Cerebellar cortex (tissue), 1 donor: ENCODE results near the gene INPP4A.

Experiments
- DNase-seq: peaks from one replicate; pipeline ENCODE4 v3.0.0-alpha.2; 2015; ENCODE audit warnings: low spot score

The INPP4A gene

GRCh38 chr2:98514879-98515249, 70.2 kb downstream of the INPP4A start:
- DNase-seq: no peak

GRCh38 chr2:98515250-98515991, 70.8 kb downstream of the INPP4A start:
- no peak for DNase-seq

GRCh38 chr2:98516571-98516970, 71.9 kb downstream of the INPP4A start:
- no peak for DNase-seq

- no peak for DNase-seq
These were observed 73.0 kb downstream of the INPP4A start for GRCh38 chr2:98517636-98518035.

GRCh38 chr2:98518101-98518500, 73.4 kb downstream of the INPP4A start:
- DNase-seq: no peak

- DNase-seq: peak; percentile 41
These were observed 74.5 kb downstream of the INPP4A start for GRCh38 chr2:98519156-98519555.

GRCh38 chr2:98519851-98520250, 75.2 kb downstream of the INPP4A start:
- peak; percentile 40 for DNase-seq

- no peak for DNase-seq
These were observed 76.1 kb downstream of the INPP4A start for GRCh38 chr2:98520806-98521205.

GRCh38 chr2:98521266-98521665, 76.6 kb downstream of the INPP4A start:
- DNase-seq: peak; percentile 77

GRCh38 chr2:98522854-98523253, 78.2 kb downstream of the INPP4A start:
- no peak for DNase-seq

- DNase-seq: peak; percentile 70
These were observed 79.5 kb downstream of the INPP4A start for GRCh38 chr2:98524168-98524567.

GRCh38 chr2:98528349-98528748, 83.7 kb downstream of the INPP4A start:
- DNase-seq: no peak

GRCh38 chr2:98530114-98530513, 85.5 kb downstream of the INPP4A start:
- DNase-seq: no peak

- DNase-seq: peak; percentile 93
These were observed 88.1 kb downstream of the INPP4A start for GRCh38 chr2:98532756-98533155.

GRCh38 chr2:98533547-98533946, 88.9 kb downstream of the INPP4A start:
- no peak for DNase-seq

GRCh38 chr2:98534761-98535160, 90.1 kb downstream of the INPP4A start:
- DNase-seq: no peak

GRCh38 chr2:98535971-98536677, 91.5 kb downstream of the INPP4A start:
- no peak for DNase-seq

GRCh38 chr2:98537390-98538126, 92.9 kb downstream of the INPP4A start:
- no peak for DNase-seq

GRCh38 chr2:98538280-98539041, 93.8 kb downstream of the INPP4A start:
- DNase-seq: no peak

GRCh38 chr2:98539056-98539735, 94.5 kb downstream of the INPP4A start:
- peak; percentile 92 for DNase-seq

- no peak for DNase-seq
These were observed 95.9 kb downstream of the INPP4A start for GRCh38 chr2:98540536-98540935.

- no peak for DNase-seq
These were observed 96.8 kb downstream of the INPP4A start for GRCh38 chr2:98541489-98541888.
